ENCODE data around the gene NDFIP1. TPM values are rescaled to one million over a fixed set of nuclear protein-coding genes. Genes with fewer than 3 reads are reported as not detected.

Gene NDFIP1
- total RNA-seq, 1 experiment from 2014 or later, result 58.0 TPM

- Mint-ChIP-seq H3K27me3 (ENCODE audit: unreplicated experiment) (no peaks in the 10 kb centered on the region), H3K9me3 (ENCODE audit: low read depth, unreplicated experiment) (no peaks in the 10 kb centered on the region), H3K36me3 (ENCODE audit: insufficient read depth, unreplicated experiment) (no peaks in the 10 kb centered on the region), H3K4me3 (ENCODE audit: low read depth, unreplicated experiment) (no peak overlapping the region), H3K27ac (ENCODE audit: unreplicated experiment) (peak overlapping the region; percentile 59), H3K4me1 (ENCODE audit: low read depth, unreplicated experiment) (peaks cover 12% of the 10 kb centered on the region)
- BruUV-seq (replicated peaks), result no TSS peak
- TF ChIP-seq CTCF (IDR thresholded peaks at IDR 0.05; ENCODE audit: unreplicated experiment), result no peak
- no peak for DNase-seq
- intact Hi-C loops (cut with micrococcal nuclease; ENCODE audit: unreplicated experiment), result no loop called here
- CTCF ChIA-PET, result interaction anchor here (1.0 kb wide), 1 partner anchor 14 kb away, joined by 3 read pairs; no protein-coding TSS in a partner anchor
Measured at GRCh38 chr5:142095035-142095434, 13.5 kb upstream of the NDFIP1 start.

- BruUV-seq (replicated peaks), result no TSS peak
- Mint-ChIP-seq H3K36me3 (ENCODE audit: insufficient read depth, unreplicated experiment) (no peaks in the 10 kb centered on the region), H3K4me1 (ENCODE audit: low read depth, unreplicated experiment) (peaks cover 12% of the 10 kb centered on the region), H3K9me3 (ENCODE audit: low read depth, unreplicated experiment) (no peaks in the 10 kb centered on the region), H3K4me3 (ENCODE audit: low read depth, unreplicated experiment) (no peak overlapping the region), H3K27me3 (ENCODE audit: unreplicated experiment) (no peaks in the 10 kb centered on the region), H3K27ac (ENCODE audit: unreplicated experiment) (peak overlapping the region; percentile 59)
- CTCF ChIA-PET, result interaction anchor here (0.7 to 1.0 kb wide), 2 partner anchors 13 to 14 kb away, joined by 3 read pairs; partner anchors contain the start of gene NDFIP1
- intact Hi-C loops (cut with micrococcal nuclease; ENCODE audit: unreplicated experiment), result no loop called here
- peak; percentile 28 for DNase-seq
- no peak for TF ChIP-seq CTCF (IDR thresholded peaks at IDR 0.05; ENCODE audit: unreplicated experiment)
Measured at GRCh38 chr5:142095651-142096330, 12.8 kb upstream of the NDFIP1 start.

- Mint-ChIP-seq H3K27ac (ENCODE audit: unreplicated experiment) (no peak overlapping the region), H3K9me3 (ENCODE audit: low read depth, unreplicated experiment) (no peaks in the 10 kb centered on the region), H3K36me3 (ENCODE audit: insufficient read depth, unreplicated experiment) (no peaks in the 10 kb centered on the region), H3K4me1 (ENCODE audit: low read depth, unreplicated experiment) (peaks cover 12% of the 10 kb centered on the region), H3K27me3 (ENCODE audit: unreplicated experiment) (no peaks in the 10 kb centered on the region), H3K4me3 (ENCODE audit: low read depth, unreplicated experiment) (no peak overlapping the region)
- no peak for DNase-seq
- intact Hi-C loops (cut with micrococcal nuclease; ENCODE audit: unreplicated experiment), result no loop called here
- BruUV-seq (replicated peaks), result no TSS peak
- CTCF ChIA-PET, result interaction anchor here (0.7 kb wide), 1 partner anchor 12 kb away, joined by 3 read pairs; the partner anchor contains the start of gene NDFIP1
- no peak for TF ChIP-seq CTCF (IDR thresholded peaks at IDR 0.05; ENCODE audit: unreplicated experiment)
Measured at GRCh38 chr5:142096382-142096781, 12.2 kb upstream of the NDFIP1 start.

GRCh38 chr5:142097681-142098080 lies 10.9 kb upstream of the NDFIP1 start:
- Mint-ChIP-seq H3K4me1 (ENCODE audit: low read depth, unreplicated experiment) (peaks cover 12% of the 10 kb centered on the region), H3K27me3 (ENCODE audit: unreplicated experiment) (no peaks in the 10 kb centered on the region), H3K9me3 (ENCODE audit: low read depth, unreplicated experiment) (no peaks in the 10 kb centered on the region), H3K4me3 (ENCODE audit: low read depth, unreplicated experiment) (no peak overlapping the region), H3K36me3 (ENCODE audit: insufficient read depth, unreplicated experiment) (no peaks in the 10 kb centered on the region), H3K27ac (ENCODE audit: unreplicated experiment) (no peak overlapping the region)
- CTCF ChIA-PET, result no interaction called here
- no TSS peak for BruUV-seq (replicated peaks)
- intact Hi-C loops (cut with micrococcal nuclease; ENCODE audit: unreplicated experiment), result no loop called here
- TF ChIP-seq CTCF (IDR thresholded peaks at IDR 0.05; ENCODE audit: unreplicated experiment), result no peak
- DNase-seq, result no peak
